SK-N-SH treated with all-trans-retinoic acid at 6 μM for 48 hours (cell line): ENCODE data around the gene SEPHS2.

Experiments used
- ATAC-seq: fragments of 200-7000 bp; cut with Tn5 transposase; 3 replicates; pipeline ENCODE4 v1.9.1; 2020; ENCODE audit warnings: mild to moderate bottlenecking, moderate library complexity
- ARNTL ChIP-seq: fragments of 450-650 bp; formaldehyde crosslinking; IDR thresholded peaks from 2 replicates; pipeline ENCODE4 v1.5.0; 2020; ENCODE audit warnings: low read depth, mild to moderate bottlenecking, moderate library complexity, borderline replicate concordance
- BACH2 ChIP-seq: fragments of 250-450 bp; sonication (Bioruptor Pico); IDR thresholded peaks from 2 replicates; pipeline ENCODE4 v1.9.0; 2021; ENCODE audit warnings: mild to moderate bottlenecking, borderline replicate concordance
- CSDC2 ChIP-seq: fragments of 250-450 bp; sonication (Bioruptor Pico); IDR thresholded peaks from 2 replicates; pipeline ENCODE4 v1.5.0; 2020; ENCODE audit warnings: mild to moderate bottlenecking, moderate library complexity
- ESRRG ChIP-seq: fragments of 250-450 bp; sonication (Bioruptor Pico); IDR thresholded peaks from 2 replicates; pipeline ENCODE4 v1.6.1; 2021; ENCODE audit warnings: mild to moderate bottlenecking
- GLIS3 ChIP-seq: fragments of 250-450 bp; sonication (Bioruptor Pico); IDR thresholded peaks from 2 replicates; pipeline ENCODE4 v1.5.0; 2020; ENCODE audit warnings: mild to moderate bottlenecking, moderate library complexity
- ISL1 ChIP-seq: fragments of 250-450 bp; sonication (Bioruptor Pico); IDR thresholded peaks from 2 replicates; pipeline ENCODE4 v2.1.2; 2022; ENCODE audit warnings: mild to moderate bottlenecking, moderate library complexity
- OSR1 ChIP-seq: fragments of 250-450 bp; sonication (Bioruptor Pico); IDR thresholded peaks from 2 replicates; pipeline ENCODE4 v1.8.0; 2022; ENCODE audit warnings: moderate library complexity, mild to moderate bottlenecking, inconsistent platforms
- POU6F1 ChIP-seq: fragments of 250-450 bp; sonication (Bioruptor Pico); IDR thresholded peaks from 2 replicates; pipeline ENCODE4 v1.8.0; 2021; ENCODE audit warnings: low read depth, mild to moderate bottlenecking, moderate library complexity, borderline replicate concordance
- PPARA ChIP-seq: fragments of 250-450 bp; sonication (Bioruptor Pico); IDR thresholded peaks from 2 replicates; pipeline ENCODE4 v1.5.0; 2020; ENCODE audit warnings: mild to moderate bottlenecking, borderline replicate concordance
- RARB ChIP-seq: fragments of 250-450 bp; sonication (Bioruptor Pico); IDR thresholded peaks from 2 replicates; pipeline ENCODE4 v1.8.0; 2021; ENCODE audit warnings: mild to moderate bottlenecking, moderate library complexity
- SNAI2 ChIP-seq: fragments of 250-450 bp; sonication (Bioruptor Pico); IDR thresholded peaks from 2 replicates; pipeline ENCODE4 v1.5.0; 2020; ENCODE audit warnings: mild to moderate bottlenecking, moderate library complexity
- TCF4 ChIP-seq: fragments of 250-450 bp; sonication (Bioruptor Pico); IDR thresholded peaks from 2 replicates; pipeline ENCODE4 v1.8.0; 2021; ENCODE audit warnings: mild to moderate bottlenecking, moderate library complexity, borderline replicate concordance
- TOX ChIP-seq: fragments of 250-450 bp; sonication (Bioruptor Pico); IDR thresholded peaks from 2 replicates; pipeline ENCODE4 v1.8.0; 2021; ENCODE audit warnings: mild to moderate bottlenecking, moderate library complexity, borderline replicate concordance
- ZC3H10 ChIP-seq: fragments of 250-450 bp; sonication (Bioruptor Pico); IDR thresholded peaks from 2 replicates; pipeline ENCODE4 v1.5.1; 2021; ENCODE audit warnings: mild to moderate bottlenecking, moderate library complexity
- ZFP30 ChIP-seq: fragments of 450-650 bp; formaldehyde crosslinking; IDR thresholded peaks from 2 replicates; pipeline ENCODE4 v1.5.0; 2022; ENCODE audit warnings: mild to moderate bottlenecking, moderate library complexity
- ZNF565 ChIP-seq: fragments of 450-650 bp; formaldehyde crosslinking; conservative IDR thresholded peaks from 2 replicates; pipeline ENCODE4 v1.5.0; 2020; ENCODE audit warnings: low read depth, mild to moderate bottlenecking, moderate library complexity
- ZNF70 ChIP-seq: fragments of 450-650 bp; formaldehyde crosslinking; IDR thresholded peaks from 2 replicates; pipeline ENCODE4 v1.5.0; 2020; ENCODE audit warnings: mild to moderate bottlenecking, moderate library complexity
- TF ChIP-seq, protein P1 (sequence below): fragments of 250-450 bp; sonication (Bioruptor Pico); IDR thresholded peaks from 2 replicates; pipeline ENCODE4 v1.5.1; 2021; ENCODE audit warnings: mild to moderate bottlenecking, moderate library complexity
- TF ChIP-seq, protein P2 (sequence below): fragments of 250-450 bp; sonication (Bioruptor Pico); IDR thresholded peaks from 2 replicates; pipeline ENCODE4 v1.5.0; 2020; ENCODE audit warnings: mild to moderate bottlenecking, moderate library complexity
- TF ChIP-seq, protein P3 (sequence below): fragments of 250-450 bp; sonication (Bioruptor Pico); IDR thresholded peaks from 2 replicates; pipeline ENCODE4 v1.8.0; 2020; ENCODE audit warnings: mild to moderate bottlenecking, moderate library complexity, borderline replicate concordance

SEPHS2 gene

DNA sequence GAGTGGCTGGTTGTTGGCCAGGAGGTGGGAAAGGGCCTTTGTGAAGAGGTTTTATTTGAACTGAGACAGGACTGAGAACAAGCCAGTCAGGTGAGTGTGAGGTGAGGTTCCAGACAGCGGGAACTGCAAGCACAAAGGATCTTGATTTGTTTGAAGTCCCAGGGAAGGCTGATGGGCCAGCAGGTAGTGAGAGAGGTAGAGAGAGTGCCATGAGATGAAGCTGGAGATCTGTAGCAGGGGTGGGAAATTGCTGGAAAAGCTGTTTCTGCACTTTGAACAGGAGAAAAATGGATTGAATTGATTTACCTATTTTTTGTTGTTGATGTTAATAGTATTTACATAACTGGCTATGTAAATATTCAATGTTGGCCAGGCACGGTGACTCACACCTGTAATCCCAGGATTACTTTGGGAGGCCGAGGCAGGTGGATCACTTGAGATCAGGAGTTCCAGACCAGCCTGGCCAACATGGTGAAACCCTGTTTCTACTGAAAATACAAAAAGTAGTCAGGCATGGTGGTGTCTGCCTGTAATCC is 8.1 kb downstream of the SEPHS2 start:
- ATAC-seq, result no peak
- TF ChIP-seq OSR1 (no peak), ISL1 (no peak), ZFP30 (CRISPR knock-in tag) (no peak), TCF4 (CRISPR knock-in tag) (no peak), ZNF70 (CRISPR knock-in tag) (no peak), ESRRG (CRISPR knock-in tag) (no peak), GLIS3 (no peak), POU6F1 (CRISPR knock-in tag) (no peak)
- TF ChIP-seq, protein P1, sequence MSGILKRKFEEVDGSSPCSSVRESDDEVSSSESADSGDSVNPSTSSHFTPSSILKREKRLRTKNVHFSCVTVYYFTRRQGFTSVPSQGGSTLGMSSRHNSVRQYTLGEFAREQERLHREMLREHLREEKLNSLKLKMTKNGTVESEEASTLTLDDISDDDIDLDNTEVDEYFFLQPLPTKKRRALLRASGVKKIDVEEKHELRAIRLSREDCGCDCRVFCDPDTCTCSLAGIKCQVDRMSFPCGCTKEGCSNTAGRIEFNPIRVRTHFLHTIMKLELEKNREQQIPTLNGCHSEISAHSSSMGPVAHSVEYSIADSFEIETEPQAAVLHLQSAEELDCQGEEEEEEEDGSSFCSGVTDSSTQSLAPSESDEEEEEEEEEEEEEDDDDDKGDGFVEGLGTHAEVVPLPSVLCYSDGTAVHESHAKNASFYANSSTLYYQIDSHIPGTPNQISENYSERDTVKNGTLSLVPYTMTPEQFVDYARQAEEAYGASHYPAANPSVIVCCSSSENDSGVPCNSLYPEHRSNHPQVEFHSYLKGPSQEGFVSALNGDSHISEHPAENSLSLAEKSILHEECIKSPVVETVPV (CRISPR knock-in tag), result no peak
- TF ChIP-seq, protein P2, sequence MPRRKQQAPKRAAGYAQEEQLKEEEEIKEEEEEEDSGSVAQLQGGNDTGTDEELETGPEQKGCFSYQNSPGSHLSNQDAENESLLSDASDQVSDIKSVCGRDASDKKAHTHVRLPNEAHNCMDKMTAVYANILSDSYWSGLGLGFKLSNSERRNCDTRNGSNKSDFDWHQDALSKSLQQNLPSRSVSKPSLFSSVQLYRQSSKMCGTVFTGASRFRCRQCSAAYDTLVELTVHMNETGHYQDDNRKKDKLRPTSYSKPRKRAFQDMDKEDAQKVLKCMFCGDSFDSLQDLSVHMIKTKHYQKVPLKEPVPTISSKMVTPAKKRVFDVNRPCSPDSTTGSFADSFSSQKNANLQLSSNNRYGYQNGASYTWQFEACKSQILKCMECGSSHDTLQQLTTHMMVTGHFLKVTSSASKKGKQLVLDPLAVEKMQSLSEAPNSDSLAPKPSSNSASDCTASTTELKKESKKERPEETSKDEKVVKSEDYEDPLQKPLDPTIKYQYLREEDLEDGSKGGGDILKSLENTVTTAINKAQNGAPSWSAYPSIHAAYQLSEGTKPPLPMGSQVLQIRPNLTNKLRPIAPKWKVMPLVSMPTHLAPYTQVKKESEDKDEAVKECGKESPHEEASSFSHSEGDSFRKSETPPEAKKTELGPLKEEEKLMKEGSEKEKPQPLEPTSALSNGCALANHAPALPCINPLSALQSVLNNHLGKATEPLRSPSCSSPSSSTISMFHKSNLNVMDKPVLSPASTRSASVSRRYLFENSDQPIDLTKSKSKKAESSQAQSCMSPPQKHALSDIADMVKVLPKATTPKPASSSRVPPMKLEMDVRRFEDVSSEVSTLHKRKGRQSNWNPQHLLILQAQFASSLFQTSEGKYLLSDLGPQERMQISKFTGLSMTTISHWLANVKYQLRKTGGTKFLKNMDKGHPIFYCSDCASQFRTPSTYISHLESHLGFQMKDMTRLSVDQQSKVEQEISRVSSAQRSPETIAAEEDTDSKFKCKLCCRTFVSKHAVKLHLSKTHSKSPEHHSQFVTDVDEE (CRISPR knock-in tag), result no peak

GRCh38 chr16:30434852-30435251 is 10.8 kb downstream of the SEPHS2 start:
- no peak for ATAC-seq
- TF ChIP-seq ARNTL, result no peak
- TF ChIP-seq ISL1, result no peak
- TF ChIP-seq OSR1, result no peak
- no peak for TF ChIP-seq PPARA (CRISPR knock-in tag)
- TF ChIP-seq, protein P1 (CRISPR knock-in tag), result no peak
- no peak for TF ChIP-seq GLIS3
- TF ChIP-seq SNAI2 (CRISPR knock-in tag), result no peak
- TF ChIP-seq ZFP30 (CRISPR knock-in tag), result no peak
- TF ChIP-seq ESRRG (CRISPR knock-in tag), result no peak
- TF ChIP-seq, protein P3, sequence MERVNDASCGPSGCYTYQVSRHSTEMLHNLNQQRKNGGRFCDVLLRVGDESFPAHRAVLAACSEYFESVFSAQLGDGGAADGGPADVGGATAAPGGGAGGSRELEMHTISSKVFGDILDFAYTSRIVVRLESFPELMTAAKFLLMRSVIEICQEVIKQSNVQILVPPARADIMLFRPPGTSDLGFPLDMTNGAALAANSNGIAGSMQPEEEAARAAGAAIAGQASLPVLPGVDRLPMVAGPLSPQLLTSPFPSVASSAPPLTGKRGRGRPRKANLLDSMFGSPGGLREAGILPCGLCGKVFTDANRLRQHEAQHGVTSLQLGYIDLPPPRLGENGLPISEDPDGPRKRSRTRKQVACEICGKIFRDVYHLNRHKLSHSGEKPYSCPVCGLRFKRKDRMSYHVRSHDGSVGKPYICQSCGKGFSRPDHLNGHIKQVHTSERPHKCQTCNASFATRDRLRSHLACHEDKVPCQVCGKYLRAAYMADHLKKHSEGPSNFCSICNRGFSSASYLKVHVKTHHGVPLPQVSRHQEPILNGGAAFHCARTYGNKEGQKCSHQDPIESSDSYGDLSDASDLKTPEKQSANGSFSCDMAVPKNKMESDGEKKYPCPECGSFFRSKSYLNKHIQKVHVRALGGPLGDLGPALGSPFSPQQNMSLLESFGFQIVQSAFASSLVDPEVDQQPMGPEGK (CRISPR knock-in tag), result no peak
- TF ChIP-seq, protein P2 (CRISPR knock-in tag), result no peak
- no peak for TF ChIP-seq TCF4 (CRISPR knock-in tag)
- TF ChIP-seq CSDC2 (CRISPR knock-in tag), result no peak
- no peak for TF ChIP-seq ZNF70 (CRISPR knock-in tag)
- TF ChIP-seq POU6F1 (CRISPR knock-in tag), result no peak
- no peak for TF ChIP-seq BACH2 (CRISPR knock-in tag)
- TF ChIP-seq ZNF565 (CRISPR knock-in tag), result no peak
- TF ChIP-seq RARB, result no peak
- TF ChIP-seq ZC3H10 (CRISPR knock-in tag), result no peak
- TF ChIP-seq TOX (CRISPR knock-in tag), result no peak
